ENCODE measurements around the gene ZBTB26. TPM values are rescaled to one million over a fixed set of nuclear protein-coding genes. Genes with fewer than 3 reads are reported as not detected.

Gene ZBTB26
- total and polyA plus RNA-seq, 2 experiments from 2014 or later = 3.3 to 8.1 TPM

DNA sequence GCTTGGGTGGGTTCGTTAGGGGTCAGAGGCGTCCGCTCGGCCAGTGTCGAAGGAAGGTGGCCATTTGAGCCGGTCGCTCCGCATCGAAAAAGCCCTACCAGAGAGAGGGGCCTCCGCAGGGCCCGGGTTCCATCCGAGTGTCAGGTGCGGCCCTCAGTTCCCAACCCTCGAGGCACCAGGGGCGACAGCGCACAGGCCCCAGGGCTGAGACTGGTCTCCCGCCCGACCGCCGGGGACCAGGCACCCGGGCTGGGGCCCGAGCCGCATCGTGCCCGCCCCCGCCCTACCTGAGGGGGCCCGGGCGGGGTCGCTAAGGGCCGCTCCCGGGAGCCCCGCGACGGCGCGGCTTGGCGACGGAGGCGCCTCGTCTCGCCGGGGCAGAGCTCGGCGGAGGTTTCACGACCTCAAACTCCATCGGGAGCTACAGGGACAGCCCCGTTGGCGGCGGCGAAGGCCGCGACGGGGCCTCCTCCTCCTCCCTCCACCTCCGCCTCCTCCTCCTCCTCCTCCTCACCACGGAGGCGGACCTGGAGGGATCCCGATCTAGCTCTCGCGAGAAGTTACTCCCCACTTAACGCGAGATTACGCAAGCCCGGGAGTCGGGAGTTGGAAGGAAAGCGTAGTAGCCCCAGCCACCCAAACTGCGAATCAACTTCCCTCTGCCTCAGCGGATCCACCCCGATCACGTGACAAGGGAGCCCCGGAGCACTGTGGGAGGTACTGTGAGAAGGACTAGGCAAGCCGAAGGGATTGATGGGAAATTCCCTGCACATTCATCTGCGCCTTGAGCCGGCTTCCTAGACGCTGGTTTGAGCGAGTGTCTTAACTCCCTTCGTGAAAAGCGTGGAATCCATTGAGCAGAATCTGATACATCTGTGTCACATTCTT, 26.2 kb downstream of the ZBTB26 start, which contains the start of gene RC3H2:
RC3H2 (minus strand) TSS at position 537 of the 888 bp plus-strand sequence. CDS start 7,850 bp downstream, outside the sequence.
- Histone ChIP-seq H3K27ac (peak within 1 kb of the TSS; percentile 97), H3K27me3 (no peaks in the 10 kb centered on the region), H3K36me3 (peaks cover 1% of the 10 kb centered on the region), H3K4me3 (peak within 1 kb of the TSS; percentile 84), H3K4me1 (ENCODE audit: low read depth) (peaks cover 18% of the 10 kb centered on the region), H3K9me3 (ENCODE audit: low read depth) (no peaks in the 10 kb centered on the region)
- TF ChIP-seq, protein P1, sequence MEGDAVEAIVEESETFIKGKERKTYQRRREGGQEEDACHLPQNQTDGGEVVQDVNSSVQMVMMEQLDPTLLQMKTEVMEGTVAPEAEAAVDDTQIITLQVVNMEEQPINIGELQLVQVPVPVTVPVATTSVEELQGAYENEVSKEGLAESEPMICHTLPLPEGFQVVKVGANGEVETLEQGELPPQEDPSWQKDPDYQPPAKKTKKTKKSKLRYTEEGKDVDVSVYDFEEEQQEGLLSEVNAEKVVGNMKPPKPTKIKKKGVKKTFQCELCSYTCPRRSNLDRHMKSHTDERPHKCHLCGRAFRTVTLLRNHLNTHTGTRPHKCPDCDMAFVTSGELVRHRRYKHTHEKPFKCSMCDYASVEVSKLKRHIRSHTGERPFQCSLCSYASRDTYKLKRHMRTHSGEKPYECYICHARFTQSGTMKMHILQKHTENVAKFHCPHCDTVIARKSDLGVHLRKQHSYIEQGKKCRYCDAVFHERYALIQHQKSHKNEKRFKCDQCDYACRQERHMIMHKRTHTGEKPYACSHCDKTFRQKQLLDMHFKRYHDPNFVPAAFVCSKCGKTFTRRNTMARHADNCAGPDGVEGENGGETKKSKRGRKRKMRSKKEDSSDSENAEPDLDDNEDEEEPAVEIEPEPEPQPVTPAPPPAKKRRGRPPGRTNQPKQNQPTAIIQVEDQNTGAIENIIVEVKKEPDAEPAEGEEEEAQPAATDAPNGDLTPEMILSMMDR (IDR thresholded peaks at IDR 0.05; ENCODE audit: low read depth, low read length) = no peak
- DNase-seq (ENCODE audit: low read depth in 1 of 2, low spot score in 1 of 2) = peak; percentile 99 to 100

DNA sequence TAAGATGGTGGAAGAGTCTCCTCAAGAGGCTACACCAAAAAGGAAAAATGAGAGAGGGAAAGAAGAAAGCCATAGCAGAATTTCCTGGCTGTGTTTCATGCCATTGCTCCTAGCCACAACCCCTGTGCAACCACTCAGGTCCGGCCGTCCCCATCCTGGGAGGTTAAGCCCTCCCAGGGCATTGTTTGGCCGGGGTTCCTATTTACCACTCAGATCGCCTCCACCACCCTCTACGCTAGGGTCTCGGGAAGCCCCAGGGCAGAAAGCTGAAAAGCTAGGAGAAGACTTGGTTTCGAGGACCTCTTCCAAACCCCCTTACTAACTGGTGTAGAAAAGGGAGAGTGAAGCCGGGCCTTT, 26.9 kb downstream of the ZBTB26 start:
- Histone ChIP-seq H3K27me3 (no peaks in the 10 kb centered on the region), H3K36me3 (no peaks in the 10 kb centered on the region), H3K4me1 (ENCODE audit: low read depth) (peaks cover 19% of the 10 kb centered on the region), H3K4me3 (peak overlapping the region; percentile 84), H3K9me3 (ENCODE audit: low read depth) (no peaks in the 10 kb centered on the region), H3K27ac (peak overlapping the region; percentile 97)
- peak; percentile 48 to 64 for DNase-seq (ENCODE audit: low read depth in 1 of 2, low spot score in 1 of 2)
- TF ChIP-seq, protein P1 (IDR thresholded peaks at IDR 0.05; ENCODE audit: low read depth, low read length) = no peak

DNA sequence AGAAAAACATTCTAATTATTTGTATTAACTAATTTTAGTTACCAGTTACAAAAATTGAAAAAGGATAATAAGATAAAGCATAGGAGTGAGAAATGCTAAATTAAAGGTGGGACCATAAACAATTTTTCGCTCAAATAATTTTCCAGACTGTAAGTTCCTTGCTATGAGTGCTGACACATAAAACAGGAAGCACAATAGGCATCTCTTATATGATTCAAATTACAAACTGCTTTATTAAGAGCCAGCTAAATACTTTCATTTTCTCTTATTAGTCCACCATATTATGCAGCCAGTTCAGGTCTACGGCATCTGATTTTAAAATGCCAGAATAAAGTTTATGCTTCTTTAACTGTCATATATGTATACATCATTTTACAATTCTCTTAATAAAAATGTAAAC, 30.5 kb downstream of the ZBTB26 start:
- Histone ChIP-seq H3K36me3 (peaks cover 8% of the 10 kb centered on the region), H3K27ac (no peak overlapping the region), H3K4me3 (no peak overlapping the region), H3K27me3 (no peaks in the 10 kb centered on the region), H3K4me1 (ENCODE audit: low read depth) (peaks cover 21% of the 10 kb centered on the region), H3K9me3 (ENCODE audit: low read depth) (no peaks in the 10 kb centered on the region)
- TF ChIP-seq, protein P1 (IDR thresholded peaks at IDR 0.05; ENCODE audit: low read depth, low read length) = no peak
- peak in 1 of 2 donors; percentile 16 for DNase-seq (ENCODE audit: low read depth in 1 of 2, low spot score in 1 of 2)

GRCh38 chr9:122897969-122898368, 33.3 kb downstream of the ZBTB26 start:
- Histone ChIP-seq H3K4me3 (no peak overlapping the region), H3K27ac (no peak overlapping the region), H3K9me3 (ENCODE audit: low read depth) (no peaks in the 10 kb centered on the region), H3K27me3 (no peaks in the 10 kb centered on the region), H3K36me3 (peaks cover 21% of the 10 kb centered on the region), H3K4me1 (ENCODE audit: low read depth) (peaks cover 10% of the 10 kb centered on the region)
- TF ChIP-seq, protein P1 (IDR thresholded peaks at IDR 0.05; ENCODE audit: low read depth, low read length) = no peak
- no peak for DNase-seq (ENCODE audit: low read depth in 1 of 2, low spot score in 1 of 2)

DNA sequence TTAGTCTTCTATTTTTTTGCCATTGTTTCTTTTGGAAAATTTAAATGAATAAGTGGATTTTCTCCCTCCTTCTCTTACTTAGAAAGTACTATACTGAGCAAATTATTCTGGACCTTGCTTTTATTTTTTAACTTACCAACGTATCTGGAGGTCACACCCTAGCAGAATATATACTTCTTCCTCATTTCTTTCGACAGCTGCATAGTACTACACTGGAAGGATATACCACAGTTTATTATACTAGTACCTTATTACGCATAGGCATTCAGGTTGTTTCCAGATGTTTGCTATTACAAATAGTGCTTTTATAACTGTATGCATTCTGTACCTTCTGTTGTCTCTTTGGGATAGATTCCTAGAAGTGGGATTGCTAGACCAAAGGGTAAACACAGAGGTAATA, 42.8 kb downstream of the ZBTB26 start:
- Histone ChIP-seq H3K4me1 (ENCODE audit: low read depth) (no peaks in the 10 kb centered on the region), H3K27me3 (no peaks in the 10 kb centered on the region), H3K27ac (no peak overlapping the region), H3K4me3 (no peak overlapping the region), H3K36me3 (peaks cover 57% of the 10 kb centered on the region), H3K9me3 (ENCODE audit: low read depth) (no peaks in the 10 kb centered on the region)
- DNase-seq (ENCODE audit: low read depth in 1 of 2, low spot score in 1 of 2) = no peak
- TF ChIP-seq, protein P1 (IDR thresholded peaks at IDR 0.05; ENCODE audit: low read depth, low read length) = no peak

Data from cardiac muscle cell (in vitro differentiated cells and primary cell).